HEK293T (cell line): ENCODE results near the gene AQP7.
"Not testable (repeated sequence)": the region's sequence is repeated elsewhere in the genome, so short reads cannot be mapped to it uniquely, and the experiment has no call there.

Experiments
- CTCF ChIA-PET: fragments of 350-600 bp; formaldehyde crosslinking; extraction: SDS; loops from one replicate; lab custom pipeline; 2021; ENCODE audit warnings: antibody characterized with exemption, inconsistent platforms; lab: Yijun Ruan, JAX
- POLR2A ChIA-PET: fragments of 350-600 bp; formaldehyde crosslinking; extraction: SDS; loops from one replicate; lab custom pipeline; 2020; ENCODE audit warnings: antibody characterized with exemption, inconsistent platforms; lab: Yijun Ruan, JAX
- DNase-seq: peaks from one replicate; pipeline ENCODE4 v3.0.0; 2012; ENCODE audit warnings: mixed read lengths; ENCODE audit errors: extremely low spot score
- ARNT ChIP-seq: fragments of 450-650 bp; IDR thresholded peaks from 2 replicates; pipeline ENCODE4 v1.6.1; 2017; ENCODE audit warnings: mild to moderate bottlenecking
- BHLHE40 ChIP-seq: fragments of 450-650 bp; IDR thresholded peaks from 2 replicates; pipeline ENCODE4 v1.6.1; 2016; ENCODE audit warnings: mild to moderate bottlenecking, moderate library complexity, borderline replicate concordance
- CTBP1 ChIP-seq: fragments of 450-650 bp; IDR thresholded peaks from 2 replicates; pipeline ENCODE4 v1.6.1; 2016; ENCODE audit warnings: borderline replicate concordance
- ELF4 ChIP-seq: fragments of 450-650 bp; IDR thresholded peaks from 2 replicates; pipeline ENCODE4 v1.6.1; 2017; ENCODE audit warnings: antibody characterized with exemption
- FOXA1 ChIP-seq: fragments of 450-650 bp; IDR thresholded peaks from 2 replicates; pipeline ENCODE4 v1.6.1; 2016; ENCODE audit warnings: mild to moderate bottlenecking
- FOXK2 ChIP-seq: fragments of 450-650 bp; IDR thresholded peaks from 2 replicates; pipeline ENCODE4 v1.6.1; 2016; ENCODE audit warnings: mild to moderate bottlenecking
- FOXM1 ChIP-seq: fragments of 450-650 bp; IDR thresholded peaks from 2 replicates; pipeline ENCODE4 v1.6.1; 2017; ENCODE audit warnings: mild to moderate bottlenecking, borderline replicate concordance
- HDGF ChIP-seq: fragments of 450-650 bp; IDR thresholded peaks from 2 replicates; pipeline ENCODE4 v1.6.1; 2017; ENCODE audit warnings: antibody characterized with exemption, borderline replicate concordance
- L3MBTL2 ChIP-seq: fragments of 450-650 bp; conservative IDR thresholded peaks from 2 replicates; pipeline ENCODE4 v1.6.1; 2016; ENCODE audit warnings: mild to moderate bottlenecking
- LEF1 ChIP-seq: fragments of 450-650 bp; IDR thresholded peaks from 2 replicates; pipeline ENCODE4 v1.6.1; 2017; ENCODE audit warnings: mild to moderate bottlenecking, borderline replicate concordance
- NFRKB ChIP-seq: fragments of 450-650 bp; IDR thresholded peaks from 2 replicates; pipeline ENCODE4 v1.6.1; 2016; ENCODE audit warnings: mild to moderate bottlenecking, moderate library complexity
- PKNOX1 ChIP-seq: fragments of 450-650 bp; IDR thresholded peaks from 2 replicates; pipeline ENCODE4 v1.6.1; 2016
- SP1 ChIP-seq: fragments of 450-650 bp; IDR thresholded peaks from 2 replicates; pipeline ENCODE4 v1.6.1; 2017
- SUZ12 ChIP-seq: fragments of 450-650 bp; IDR thresholded peaks from 2 replicates; pipeline ENCODE4 v1.6.1; 2016; ENCODE audit warnings: mild to moderate bottlenecking
- TARDBP ChIP-seq: fragments of 450-650 bp; IDR thresholded peaks from 2 replicates; pipeline ENCODE4 v1.6.1; 2016
- ZNF384 ChIP-seq: fragments of 450-650 bp; IDR thresholded peaks from 2 replicates; pipeline ENCODE4 v1.6.1; 2016

The AQP7 gene

GRCh38 chr9:33402371-33402770 lies at the start of gene AQP7:
TSS of gene AQP7 (minus strand) at chr9:33402568. CDS start at chr9:33401262, 1,306 bp downstream.
- POLR2A ChIA-PET, DNase-seq: not testable (repeated sequence)
- CTCF ChIA-PET = interaction anchor here (1.0 kb wide), 1 partner anchor 60 kb away, joined by 4 read pairs; no protein-coding TSS in a partner anchor

DNA sequence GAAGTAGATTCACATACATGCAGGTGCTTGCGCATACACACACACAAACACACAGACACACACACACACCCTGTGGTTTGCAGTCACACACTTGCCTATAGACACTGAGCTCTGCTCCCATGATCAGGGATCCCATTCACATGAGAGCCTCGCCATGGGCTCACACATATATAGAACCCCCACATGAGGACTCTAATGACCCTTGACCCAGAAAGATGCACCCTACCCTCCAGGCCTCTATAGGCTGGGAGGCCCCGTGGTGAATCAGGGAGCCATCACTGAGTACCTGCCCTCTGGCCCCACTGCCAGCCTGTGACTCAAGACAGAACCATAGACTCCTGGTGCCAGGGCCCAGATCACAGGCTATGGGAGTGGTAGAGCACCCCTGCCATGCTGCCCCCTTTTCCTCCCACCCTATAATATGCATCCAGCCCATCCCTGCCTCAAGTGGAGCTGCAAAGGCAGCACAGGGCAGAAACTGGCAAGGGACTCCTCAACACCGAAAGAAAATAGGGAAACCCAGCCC lies 48.3 kb upstream of the AQP7 start:
- DNase-seq = no peak
- TF ChIP-seq SUZ12 (no peak), PKNOX1 (no peak), TARDBP (no peak), L3MBTL2 (no peak), LEF1 (no peak), ZNF384 (no peak), ARNT (no peak), NFRKB (no peak), FOXM1 (no peak), BHLHE40 (no peak), CTBP1 (no peak), HDGF (no peak), ELF4 (no peak), FOXA1 (no peak), FOXK2 (no peak), SP1 (no peak)
- CTCF ChIA-PET = no interaction called here
- POLR2A ChIA-PET = interaction anchor here (0.7 to 1.2 kb wide), 2 partner anchors 9 to 23 kb away, joined by 3 read pairs; partner anchors contain the start of gene NOL6

DNA sequence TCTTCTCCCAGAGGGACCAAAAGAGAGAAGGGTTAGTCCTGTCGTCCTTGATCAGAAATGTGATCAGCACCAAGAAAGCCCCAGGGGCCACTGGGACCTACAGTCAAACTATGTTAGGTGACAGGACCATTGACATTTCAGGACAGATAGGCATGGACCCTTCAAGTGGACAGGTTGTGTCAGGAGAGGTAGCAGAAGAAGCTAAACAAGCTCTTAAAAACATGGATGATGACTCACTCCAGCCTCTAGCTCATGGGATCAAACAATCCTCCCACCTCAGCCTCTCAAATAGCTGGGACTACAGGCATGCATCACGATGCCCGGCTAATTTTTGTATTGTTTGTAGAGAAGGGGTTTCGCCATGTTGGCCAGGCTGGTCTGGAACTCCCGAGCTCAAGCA lies 47.3 kb upstream of the AQP7 start:
- ChIA-PET POLR2A (no interaction called here), CTCF (interaction anchor here (1.4 kb wide), 1 partner anchor 74 kb away, joined by 3 read pairs; no protein-coding TSS in a partner anchor)
- DNase-seq = no peak
- TF ChIP-seq CTBP1 = no peak
- no peak for TF ChIP-seq LEF1
- TF ChIP-seq FOXK2 = no peak
- TF ChIP-seq L3MBTL2 = no peak
- TF ChIP-seq SP1 = no peak
- no peak for TF ChIP-seq ARNT
- TF ChIP-seq HDGF = no peak

DNA sequence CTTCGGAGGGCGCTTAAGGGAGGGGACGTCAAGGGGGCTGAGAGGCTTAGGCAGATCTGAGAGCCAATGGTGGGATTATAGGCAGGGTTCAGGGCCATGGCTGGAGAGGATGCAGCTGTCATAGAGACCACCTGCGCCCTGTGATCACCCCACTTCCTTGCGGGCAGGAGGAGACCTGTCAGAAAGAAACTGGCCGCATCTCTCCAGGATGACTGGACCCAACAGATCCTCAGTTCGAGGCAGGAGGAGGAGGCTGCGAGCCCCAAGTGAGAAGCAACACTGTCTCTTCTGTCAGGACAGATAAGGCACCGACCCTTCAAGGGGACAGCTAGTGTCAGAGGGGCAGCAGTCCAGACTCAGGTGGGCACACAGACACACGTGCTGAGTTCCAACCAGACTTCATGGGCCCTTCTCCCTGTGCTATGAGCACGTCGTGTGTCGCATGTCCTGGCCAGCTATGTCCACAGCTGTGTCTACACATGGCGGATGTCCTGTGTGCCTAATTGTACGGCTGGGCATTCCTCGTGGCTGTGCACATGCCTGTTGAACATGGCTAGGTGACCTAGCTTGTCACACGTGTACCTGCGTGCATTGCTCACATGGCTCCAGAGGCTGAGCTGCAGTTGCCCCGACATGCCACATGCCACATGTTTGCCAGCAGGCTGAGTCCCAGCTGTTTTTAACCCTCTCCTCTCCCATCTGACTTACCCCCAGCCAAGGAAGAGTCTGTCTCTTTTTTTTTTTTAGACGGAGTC lies 45.6 kb upstream of the AQP7 start:
- POLR2A ChIA-PET = no interaction called here
- CTCF ChIA-PET = interaction anchor here (0.8 to 2.2 kb wide), 3 partner anchors 32 to 73 kb away, joined by 3 to 7 read pairs (median 4); no protein-coding TSS in a partner anchor
- no peak for DNase-seq
- TF ChIP-seq SUZ12 = no peak
- 0 out of 2 replicates have a peak, but pooled peaks have one; percentile 59 for TF ChIP-seq HDGF

DNA sequence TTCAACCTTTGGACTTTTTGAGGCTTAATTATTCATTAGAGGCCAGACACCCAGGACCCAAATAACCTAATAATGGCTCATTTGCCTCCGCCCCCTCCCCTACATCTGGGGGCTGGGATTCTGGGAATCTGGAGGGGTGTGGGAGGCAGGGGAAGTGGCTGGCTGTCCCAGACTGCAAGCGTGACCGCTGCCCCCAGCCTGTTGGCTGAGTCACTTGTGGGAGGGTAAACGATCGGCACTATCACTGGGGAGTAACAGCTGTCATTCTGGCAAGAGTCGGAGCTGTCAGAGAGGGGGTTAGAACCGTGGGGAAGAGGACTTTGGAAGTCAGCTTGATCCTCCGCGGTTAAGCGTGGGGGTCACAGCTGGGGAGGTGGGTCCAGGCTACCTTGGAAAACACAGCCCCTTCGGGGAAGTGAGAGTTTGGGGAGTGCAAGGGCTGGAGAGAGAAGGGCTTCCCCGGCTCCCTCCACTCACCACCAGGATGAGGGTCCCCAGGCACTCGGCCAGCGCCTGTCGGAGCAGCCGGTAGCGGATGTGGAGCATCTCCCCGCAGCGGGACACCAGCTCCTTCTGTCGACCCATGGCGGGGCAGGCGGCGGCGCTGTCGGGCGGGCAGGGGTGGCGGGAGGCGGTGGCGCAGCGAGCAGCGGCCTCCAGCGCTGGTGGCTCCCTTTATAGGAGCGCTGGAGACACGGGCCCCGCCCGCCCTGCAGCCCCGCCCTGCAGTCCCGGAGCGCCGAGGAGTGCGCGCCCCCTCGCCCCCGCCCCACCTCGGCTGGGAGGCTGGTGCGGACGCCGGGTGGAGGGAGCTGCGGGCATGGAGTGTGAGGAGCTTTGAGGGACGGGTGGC lies 44.8 kb upstream of the AQP7 start, which contains the start of gene AQP3:
Gene AQP3, minus strand, starts transcription at position 648 of the 853 bp plus-strand sequence. Its CDS starts 63 bp downstream, at position 585.
- DNase-seq = peak; percentile 83
- TF ChIP-seq PKNOX1 (peak; percentile 73), HDGF (no peak)
- ChIA-PET CTCF (interaction anchor here (0.8 to 2.2 kb wide), 3 partner anchors 31 to 72 kb away, joined by 3 to 7 read pairs (median 4); no protein-coding TSS in a partner anchor), POLR2A (no interaction called here)

GRCh38 chr9:33446240-33446945 lies 44.0 kb upstream of the AQP7 start:
- TF ChIP-seq FOXK2 (no peak), SUZ12 (no peak), NFRKB (no peak), FOXM1 (no peak), ZNF384 (no peak), ARNT (no peak)
- DNase-seq = no peak
- CTCF ChIA-PET = interaction anchor here (2.2 kb wide), 1 partner anchor 30 kb away, joined by 7 read pairs; no protein-coding TSS in a partner anchor
- POLR2A ChIA-PET = no interaction called here
